K562 (cell line): Measurements from ENCODE around the gene MEGF11. TPM values are rescaled to one million over a fixed set of nuclear protein-coding genes. Genes with fewer than 3 reads are reported as not detected.

Experiments
- ATAC-seq: fragments of 200-7000 bp; cut with Tn5 transposase; 3 replicates; pipeline ENCODE4 v1.9.1; 2020; ENCODE audit warnings: moderate library complexity
- BruUV-seq: library from RNA; stranded (reverse); fragments of 400-500 nt; replicated peaks from 2 replicates; lab custom pipeline; 2021; lab: Mats Ljungman, UMichigan
- CTCF ChIA-PET: fragments of 300-600 bp; formaldehyde crosslinking; extraction: SDS; loops from one replicate; lab custom pipeline; 2021; ENCODE audit warnings: low intra/inter-chr PET ratio; lab: Yijun Ruan, JAX
- POLR2A ChIA-PET: fragments of 300-600, 350-650 bp; sonication (Branson Sonifier 250); formaldehyde crosslinking; extraction: SDS; loops from one replicate; lab custom pipeline; 2021; ENCODE audit warnings: antibody characterized with exemption, inconsistent platforms; lab: Yijun Ruan, JAX
- DNase-seq, 4 experiments: peaks; one replicate each; pipeline versions ENCODE4 v3.0.0 to v3.0.0-alpha.2; 2011 to 2018; ENCODE audit warnings: low spot score in 3 of 4, mixed read lengths in 3 of 4; ENCODE audit errors: extremely low read depth in 1 of 4
- FAIRE-seq: peaks from 2 replicates; lab custom pipeline; 2011; peaks lifted over from hg19 to GRCh38; lab: Jason Lieb, UNC
- H2AFZ ChIP-seq: 2 replicates; pipeline ENCODE4 v1.6.0; 2011; ENCODE audit warnings: low read depth, low read length, control low read depth, inconsistent platforms
- H3K27ac ChIP-seq: fragments of 200-600 bp; 3 replicates; pipeline ENCODE4 v1.8.0; 2011; ENCODE audit warnings: low read depth, mild to moderate bottlenecking, control low read depth, inconsistent platforms, low read length, moderate library complexity, mixed read lengths; ENCODE audit errors: extremely low read depth
- H3K27me3 ChIP-seq, 2 experiments: fragments of 300-600 bp in 1 of 2; 2 replicates in 1 of 2; 3 replicates in 1 of 2; pipeline versions ENCODE4 v1.6.0 to v1.8.0; 2011; ENCODE audit warnings: inconsistent platforms in 2 of 2, low read length in 2 of 2, mild to moderate bottlenecking in 1 of 2, mixed read lengths in 1 of 2, moderate library complexity in 1 of 2; ENCODE audit not compliant: control insufficient read depth in 2 of 2, insufficient read depth in 2 of 2
- H3K36me3 ChIP-seq: fragments of 300-600 bp; 3 replicates; pipeline ENCODE4 v1.8.0; 2011; ENCODE audit warnings: mild to moderate bottlenecking, low read length, inconsistent platforms; ENCODE audit not compliant: control insufficient read depth, insufficient read depth
- H3K4me1 ChIP-seq, 2 experiments: fragments of 200-600 bp in 1 of 2; replicated peaks in 1 of 2; 2 replicates in 1 of 2; 3 replicates in 1 of 2; pipeline versions ENCODE4 v1.5.1 to v1.8.0; 2011; ENCODE audit warnings: inconsistent platforms in 2 of 2, low read length in 2 of 2, mild to moderate bottlenecking in 1 of 2, mixed read lengths in 1 of 2, moderate library complexity in 1 of 2; ENCODE audit not compliant: control insufficient read depth in 2 of 2, insufficient read depth in 2 of 2
- H3K4me2 ChIP-seq: 2 replicates; pipeline ENCODE4 v1.6.1; 2011; ENCODE audit warnings: low read length, control low read depth, inconsistent platforms, mixed read lengths; ENCODE audit not compliant: insufficient read depth
- H3K4me3 ChIP-seq: fragments of 200-600 bp; sonication (generic), shearing (Covaris generic); 2 replicates; pipeline ENCODE4 v1.5.1; 2016; ENCODE audit warnings: control low read depth, inconsistent platforms
- H3K79me2 ChIP-seq: fragments of 200-600 bp; 3 replicates; pipeline ENCODE4 v1.8.0; 2011; ENCODE audit warnings: low read length, inconsistent platforms; ENCODE audit not compliant: control insufficient read depth, insufficient read depth
- H3K9ac ChIP-seq, 2 experiments: 2 replicates each; pipeline versions ENCODE4 v1.6.0 to v1.6.1; 2011; ENCODE audit warnings: low read depth in 2 of 2, low read length in 2 of 2, control low read depth in 1 of 2, inconsistent platforms in 1 of 2, mild to moderate bottlenecking in 1 of 2, mixed read lengths in 1 of 2; ENCODE audit not compliant: insufficient read depth in 1 of 2
- H3K9me1 ChIP-seq: one replicate; pipeline ENCODE4 v1.6.0; 2011; ENCODE audit warnings: inconsistent platforms, mild to moderate bottlenecking, low read length, moderate library complexity; ENCODE audit not compliant: control insufficient read depth, insufficient read depth
- H3K9me3 ChIP-seq: replicated peaks from 2 replicates; pipeline ENCODE4 v1.5.1; 2011; ENCODE audit warnings: low read depth, low read length, inconsistent platforms; ENCODE audit not compliant: control insufficient read depth, insufficient read depth
- H4K20me1 ChIP-seq: replicated peaks from 2 replicates; pipeline ENCODE4 v1.6.1; 2011; ENCODE audit warnings: low read length, inconsistent platforms, mixed read lengths; ENCODE audit not compliant: control insufficient read depth, insufficient read depth
- CEBPG ChIP-seq, 3 experiments: fragments of 200-800 bp in 1 of 3; sonication (Bioruptor generic) in 1 of 3; sonication (generic) in 1 of 3; formaldehyde crosslinking in 1 of 3; IDR thresholded peaks in 2 of 3; conservative IDR thresholded peaks in 1 of 3; 2 replicates each; pipeline versions ENCODE4 v1.6.1 to v1.8.0; 2016 to 2022; ENCODE audit warnings: missing compliant biosample characterization in 2 of 3, missing genetic modification characterization in 2 of 3, mild to moderate bottlenecking in 1 of 3, missing genetic modification reagents in 1 of 3
- CXXC5 ChIP-seq: fragments of 250-450 bp; sonication (Bioruptor Pico); IDR thresholded peaks from 2 replicates; pipeline ENCODE4 v1.8.0; 2022; ENCODE audit warnings: inconsistent platforms, mild to moderate bottlenecking, moderate library complexity
- NFE2 ChIP-seq: IDR thresholded peaks from 2 replicates; pipeline ENCODE4 v1.6.1; 2014; ENCODE audit warnings: antibody characterized with exemption, low read depth
- SAP30 ChIP-seq: fragments of 200-600 bp; sonication (generic); IDR thresholded peaks from 2 replicates; pipeline ENCODE4 v1.6.1; 2012; ENCODE audit warnings: borderline replicate concordance, low read depth, mild to moderate bottlenecking, moderate library complexity, low read length, control low read depth, inconsistent platforms; ENCODE audit not compliant: insufficient read depth, poor library complexity, severe bottlenecking
- TCFL5 ChIP-seq: fragments of 250-450 bp; sonication (Bioruptor Pico); conservative IDR thresholded peaks from 2 replicates; pipeline ENCODE4 v1.6.1; 2021; ENCODE audit warnings: mild to moderate bottlenecking, moderate library complexity, matching md5 sums
- U2AF2 ChIP-seq: fragments of 200-400 bp; formaldehyde crosslinking; optimal IDR thresholded peaks from 2 replicates; pipeline ENCODE3; 2017; ENCODE audit warnings: low read depth, mild to moderate bottlenecking, low read length
- ZKSCAN1 ChIP-seq: fragments of 150-350 bp; IDR thresholded peaks from 2 replicates; pipeline ENCODE4 v1.6.1; 2016; ENCODE audit warnings: low read depth, low read length
- ZNF586 ChIP-seq: fragments of 450-650 bp; formaldehyde crosslinking; conservative IDR thresholded peaks from 2 replicates; pipeline ENCODE4 v1.4.0; 2020; ENCODE audit warnings: mild to moderate bottlenecking, moderate library complexity
- WGBS: fragments of 100-300 bp; shearing (Covaris generic); methylation state at CpG from one replicate; pipeline ENCODE4 v1.1.6; 2016; ENCODE audit warnings: low coverage, mixed read lengths; ENCODE audit not compliant: insufficient coverage; ENCODE audit errors: missing lambda C conversion rate; 5-methylcytosine and 5-hydroxymethylcytosine counted together
- in situ Hi-C: fragments of 300-500 bp; cut with MboI; formaldehyde crosslinking; loops from 4 replicates; pipeline ENCODE4 v1.15.0; 2018; ENCODE audit warnings: inconsistent platforms, mixed read lengths
- intact Hi-C: fragments of 100-400 bp; cut with micrococcal nuclease; formaldehyde crosslinking; loops from 2 replicates; pipeline ENCODE4 v1.14.2; 2022
- polyA plus RNA-seq, 8 experiments: library from polyadenylated mRNA; depleted of rRNA in 4 of 8; stranded (reverse) in 5 of 8; unstranded in 3 of 8; fragments of >200 nt; fragmentation: Nextera tagmentation in 2 of 8; fragmentation: Illumina TruSeq in 1 of 8; extraction: Ambion mirVana in 2 of 8; extraction: Trizol in 1 of 8; gene quantifications; 2 replicates each; pipeline versions ENCODE4 v1.2.1 to v1.2.3, GENCODE V29; 2011 to 2014; ENCODE audit warnings: inconsistent platforms in 1 of 8, missing spikeins in 1 of 8
- total RNA-seq, 7 experiments: library from RNA; depleted of rRNA in 6 of 7; stranded (reverse); fragments of >200 nt in 6 of 7; fragmentation: Illumina TruSeq in 2 of 7; extraction: Trizol in 2 of 7; gene quantifications; 2 replicates each; pipeline versions ENCODE4 v1.2.1 to v1.2.3, GENCODE V29; 2011 to 2021; ENCODE audit warnings: low replicate concordance in 1 of 7
- TF ChIP-seq, protein P1 (sequence below): fragments of 450-650 bp; IDR thresholded peaks from 2 replicates; pipeline ENCODE4 v1.7.1; 2018; ENCODE audit warnings: mild to moderate bottlenecking, low read depth; ENCODE audit not compliant: partially characterized antibody
- TF ChIP-seq, protein P2 (sequence below), 2 experiments: fragments of 450-650 bp in 1 of 2; sonication (generic) in 1 of 2; formaldehyde crosslinking in 1 of 2; IDR thresholded peaks in 1 of 2; conservative IDR thresholded peaks in 1 of 2; 2 replicates each; pipeline versions ENCODE4 v1.6.1 to v1.8.1; 2016 to 2023; ENCODE audit warnings: mild to moderate bottlenecking in 2 of 2, moderate library complexity in 2 of 2, inconsistent platforms in 1 of 2, missing genetic modification reagents in 1 of 2

Gene MEGF11
- total and polyA plus RNA-seq, 9 of the 15 experiments (the other 6 are each of a cell fraction or from before 2014, with no cell fraction given): 0.06 to 0.23 (median 0.20) TPM; not detected in 6

DNA sequence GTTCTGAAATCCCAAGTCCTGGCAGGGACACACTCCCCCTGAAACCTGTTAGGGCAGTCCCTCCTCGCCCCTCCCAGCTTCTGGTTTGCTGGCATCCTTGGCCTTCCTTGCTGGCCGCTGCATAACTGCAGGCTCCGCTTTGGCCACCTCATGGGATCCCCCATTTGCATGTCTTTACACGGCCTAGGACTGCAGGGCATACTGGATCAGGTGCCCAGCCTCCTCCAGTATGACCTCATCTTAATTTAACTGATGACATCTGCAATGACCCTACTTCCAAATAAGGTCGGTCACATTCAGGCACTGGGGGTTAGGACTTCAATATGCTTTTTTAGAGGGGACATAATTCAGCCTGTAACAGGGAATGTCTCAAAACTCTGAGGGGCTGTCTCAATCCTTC lies 210.9 kb downstream of the MEGF11 start:
- in situ Hi-C loops: no loop called here

DNA sequence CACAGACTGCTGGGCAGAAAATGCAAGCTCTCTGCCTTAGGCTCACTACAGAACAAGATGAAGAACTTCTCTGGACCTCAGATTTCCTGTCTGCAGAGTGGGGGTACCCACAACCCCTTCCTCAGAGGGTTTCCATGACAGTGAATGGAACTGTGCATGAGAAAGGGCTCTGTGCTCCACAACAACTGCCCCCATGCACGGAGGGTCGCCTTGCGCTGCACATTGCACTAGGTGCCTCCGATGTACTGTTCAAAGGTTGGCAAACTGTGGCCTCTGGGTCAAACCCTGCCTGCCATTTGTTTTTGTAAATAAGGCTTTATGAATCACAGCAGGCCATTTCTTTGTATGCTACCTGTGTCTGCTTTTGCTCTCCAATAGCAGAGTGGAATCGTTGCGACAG lies 212.3 kb downstream of the MEGF11 start:
- no peaks in the 10 kb centered on the region; the same call in 1 of the 2 replicates for H3K9me3 ChIP-seq
- DNase-seq (no peak), ATAC-seq (no peak), FAIRE-seq (no peak)
- POLR2A ChIA-PET: interaction anchor here (1.0 kb wide), 1 partner anchor 47 kb away, joined by 3 read pairs; no protein-coding TSS in a partner anchor
- peaks cover 12% of the 10 kb centered on the region; the same call in 1 of the 2 replicates for H4K20me1 ChIP-seq
- H3K4me1 ChIP-seq: no peaks in the 10 kb centered on the region
- no peaks in the 10 kb centered on the region for H3K36me3 ChIP-seq
- intact Hi-C loops (no loop called here), in situ Hi-C loops (no loop called here)
- CTCF ChIA-PET: no interaction called here
- no peaks in the 10 kb centered on the region for H3K9me1 ChIP-seq
- H3K79me2 ChIP-seq: no peaks in the 10 kb centered on the region
- 0% methylated on average over 6 of the region's 6 CpGs for WGBS
- no peak overlapping the region for H3K4me2 ChIP-seq
- BruUV-seq: no TSS peak
- H3K4me3 ChIP-seq: no peak overlapping the region
- H3K27ac ChIP-seq: no peak overlapping the region
- no peak overlapping the region for H2AFZ ChIP-seq
- H3K27me3 ChIP-seq: peaks cover 45 to 62% of the 10 kb centered on the region in 2 experiments
- H3K9ac ChIP-seq: no peak overlapping the region
- TF ChIP-seq U2AF2 (no peak), ZNF586 (CRISPR knock-in tag) (no peak), CEBPG (CRISPR knock-in tag; IDR thresholded peaks at IDR 0.05) (no peak), CEBPG (tag; conservative IDR thresholded peaks at IDR 0.05 in 1 of 2, IDR thresholded peaks at IDR 0.05 in 1 of 2) (no peak), SAP30 (no peak), CXXC5 (CRISPR knock-in tag) (no peak), NFE2 (no peak), ZKSCAN1 (no peak)
- TF ChIP-seq, protein P1, sequence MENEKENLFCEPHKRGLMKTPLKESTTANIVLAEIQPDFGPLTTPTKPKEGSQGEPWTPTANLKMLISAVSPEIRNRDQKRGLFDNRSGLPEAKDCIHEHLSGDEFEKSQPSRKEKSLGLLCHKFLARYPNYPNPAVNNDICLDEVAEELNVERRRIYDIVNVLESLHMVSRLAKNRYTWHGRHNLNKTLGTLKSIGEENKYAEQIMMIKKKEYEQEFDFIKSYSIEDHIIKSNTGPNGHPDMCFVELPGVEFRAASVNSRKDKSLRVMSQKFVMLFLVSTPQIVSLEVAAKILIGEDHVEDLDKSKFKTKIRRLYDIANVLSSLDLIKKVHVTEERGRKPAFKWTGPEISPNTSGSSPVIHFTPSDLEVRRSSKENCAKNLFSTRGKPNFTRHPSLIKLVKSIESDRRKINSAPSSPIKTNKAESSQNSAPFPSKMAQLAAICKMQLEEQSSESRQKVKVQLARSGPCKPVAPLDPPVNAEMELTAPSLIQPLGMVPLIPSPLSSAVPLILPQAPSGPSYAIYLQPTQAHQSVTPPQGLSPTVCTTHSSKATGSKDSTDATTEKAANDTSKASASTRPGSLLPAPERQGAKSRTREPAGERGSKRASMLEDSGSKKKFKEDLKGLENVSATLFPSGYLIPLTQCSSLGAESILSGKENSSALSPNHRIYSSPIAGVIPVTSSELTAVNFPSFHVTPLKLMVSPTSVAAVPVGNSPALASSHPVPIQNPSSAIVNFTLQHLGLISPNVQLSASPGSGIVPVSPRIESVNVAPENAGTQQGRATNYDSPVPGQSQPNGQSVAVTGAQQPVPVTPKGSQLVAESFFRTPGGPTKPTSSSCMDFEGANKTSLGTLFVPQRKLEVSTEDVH: no peak

More for the DNA sequence above, 210.9 kb downstream of the MEGF11 start:
- Histone ChIP-seq H3K4me1 (no peaks in the 10 kb centered on the region), H3K36me3 (no peaks in the 10 kb centered on the region), H3K9me3 (no peaks in the 10 kb centered on the region; the same call in 1 of the 2 replicates), H3K27ac (no peak overlapping the region), H3K4me3 (no peak overlapping the region), H3K4me2 (no peak overlapping the region), H3K27me3 (peaks cover 37 to 51% of the 10 kb centered on the region in 2 experiments), H3K79me2 (no peaks in the 10 kb centered on the region), H4K20me1 (peaks cover 12% of the 10 kb centered on the region; the same call in 1 of the 2 replicates), H3K9me1 (no peaks in the 10 kb centered on the region), H3K9ac (no peak overlapping the region), H2AFZ (no peak overlapping the region)
- intact Hi-C loops: no loop called here
- 0% methylated on average over 5 of the region's 5 CpGs for WGBS
- CTCF ChIA-PET: no interaction called here
- DNase-seq (no peak), FAIRE-seq (no peak), ATAC-seq (no peak)
- BruUV-seq: no TSS peak
- TF ChIP-seq TCFL5: no peak
- TF ChIP-seq, protein P2, sequence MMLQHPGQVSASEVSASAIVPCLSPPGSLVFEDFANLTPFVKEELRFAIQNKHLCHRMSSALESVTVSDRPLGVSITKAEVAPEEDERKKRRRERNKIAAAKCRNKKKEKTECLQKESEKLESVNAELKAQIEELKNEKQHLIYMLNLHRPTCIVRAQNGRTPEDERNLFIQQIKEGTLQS (IDR thresholded peaks at IDR 0.05): peak; percentile 36; the same call in 1 of the 2 replicates
- TF ChIP-seq, protein P2 (CRISPR knock-in tag; conservative IDR thresholded peaks at IDR 0.05): no peak
- POLR2A ChIA-PET: interaction anchor here (1.2 kb wide), 1 partner anchor 25 kb away, joined by 4 read pairs; no protein-coding TSS in a partner anchor
